NCI-H446 (cell line): ENCODE results near the gene VAMP8.

Experiments
- DNase-seq, 2 experiments: peaks; one replicate each; lab custom pipeline; 2025; lab: John Stamatoyannopoulos, UW

VAMP8 gene

GRCh38 chr2:85619617-85620016, 42.2 kb downstream of the VAMP8 start:
- DNase-seq = no peak

- no peak for DNase-seq
Measured at GRCh38 chr2:85621338-85621737, 44.0 kb downstream of the VAMP8 start.

- no peak for DNase-seq
Measured at GRCh38 chr2:85623991-85624390, 46.6 kb downstream of the VAMP8 start.

GRCh38 chr2:85628658-85629057, 51.3 kb downstream of the VAMP8 start:
- no peak for DNase-seq

GRCh38 chr2:85631316-85631715, 53.9 kb downstream of the VAMP8 start:
- no peak for DNase-seq
